Measurements from ENCODE around the gene XPO4. TPM values are rescaled to one million over a fixed set of nuclear protein-coding genes. Genes with fewer than 3 reads are reported as not detected.

Gene XPO4
- total RNA-seq, 4 donors from 2014 or later = 15.0 to 23.2 (median 17.6) TPM

DNA sequence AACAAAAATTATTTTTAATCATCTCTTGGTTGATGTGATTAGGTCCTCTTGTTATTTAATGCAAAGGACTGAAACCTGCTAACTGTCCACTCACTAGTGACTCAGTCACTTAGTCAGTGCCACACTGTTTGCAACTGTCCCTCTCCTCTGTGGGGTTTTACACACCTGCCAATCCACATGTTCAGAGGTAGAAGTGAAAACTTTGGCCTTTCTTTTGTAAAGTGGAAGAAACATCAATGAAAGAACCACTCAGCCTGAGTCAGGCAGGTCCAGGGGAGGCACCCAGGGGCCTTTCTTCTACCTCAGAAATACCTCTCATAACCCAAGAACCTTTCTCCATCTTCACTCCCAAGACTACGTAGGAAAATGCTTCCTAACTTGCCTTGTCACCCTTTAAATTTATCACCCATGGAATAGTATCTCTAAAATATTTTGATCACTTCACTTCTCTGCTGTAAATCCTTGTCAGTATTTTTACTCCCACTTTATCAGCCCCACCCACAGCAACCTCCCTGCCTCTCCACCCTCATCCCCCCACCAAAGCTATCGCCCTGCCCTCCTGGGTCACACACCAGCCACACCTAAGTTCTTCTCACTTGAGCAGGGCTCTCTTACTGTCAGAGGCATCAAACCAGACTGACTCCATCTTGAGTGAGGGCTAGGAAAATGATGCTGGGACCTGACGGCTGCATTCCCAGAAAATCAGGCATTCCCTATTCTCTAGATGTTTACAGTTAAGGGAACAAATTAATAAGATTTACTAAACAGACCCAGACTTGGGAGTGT is 99.2 kb downstream of the XPO4 start:
- Histone ChIP-seq H3K36me3 (peaks cover 32% of the 10 kb centered on the region), H3K9me3 (no peaks in the 10 kb centered on the region), H3K27ac (no peak overlapping the region), H3K4me1 (no peaks in the 10 kb centered on the region), H3K4me3 (no peak overlapping the region), H3K27me3 (no peaks in the 10 kb centered on the region)
- WGBS = 87% methylated on average over 3 of the region's 3 CpGs
- no peak for DNase-seq (ENCODE audit: low spot score in 2 of 2)
- TF ChIP-seq, protein P1, sequence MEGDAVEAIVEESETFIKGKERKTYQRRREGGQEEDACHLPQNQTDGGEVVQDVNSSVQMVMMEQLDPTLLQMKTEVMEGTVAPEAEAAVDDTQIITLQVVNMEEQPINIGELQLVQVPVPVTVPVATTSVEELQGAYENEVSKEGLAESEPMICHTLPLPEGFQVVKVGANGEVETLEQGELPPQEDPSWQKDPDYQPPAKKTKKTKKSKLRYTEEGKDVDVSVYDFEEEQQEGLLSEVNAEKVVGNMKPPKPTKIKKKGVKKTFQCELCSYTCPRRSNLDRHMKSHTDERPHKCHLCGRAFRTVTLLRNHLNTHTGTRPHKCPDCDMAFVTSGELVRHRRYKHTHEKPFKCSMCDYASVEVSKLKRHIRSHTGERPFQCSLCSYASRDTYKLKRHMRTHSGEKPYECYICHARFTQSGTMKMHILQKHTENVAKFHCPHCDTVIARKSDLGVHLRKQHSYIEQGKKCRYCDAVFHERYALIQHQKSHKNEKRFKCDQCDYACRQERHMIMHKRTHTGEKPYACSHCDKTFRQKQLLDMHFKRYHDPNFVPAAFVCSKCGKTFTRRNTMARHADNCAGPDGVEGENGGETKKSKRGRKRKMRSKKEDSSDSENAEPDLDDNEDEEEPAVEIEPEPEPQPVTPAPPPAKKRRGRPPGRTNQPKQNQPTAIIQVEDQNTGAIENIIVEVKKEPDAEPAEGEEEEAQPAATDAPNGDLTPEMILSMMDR (IDR thresholded peaks at IDR 0.05) = no peak
- TF ChIP-seq EP300 (IDR thresholded peaks at IDR 0.05) (no peak), POLR2A (IDR thresholded peaks at IDR 0.05) (no peak), POLR2AphosphoS5 (IDR thresholded peaks at IDR 0.05) (no peak)

DNA sequence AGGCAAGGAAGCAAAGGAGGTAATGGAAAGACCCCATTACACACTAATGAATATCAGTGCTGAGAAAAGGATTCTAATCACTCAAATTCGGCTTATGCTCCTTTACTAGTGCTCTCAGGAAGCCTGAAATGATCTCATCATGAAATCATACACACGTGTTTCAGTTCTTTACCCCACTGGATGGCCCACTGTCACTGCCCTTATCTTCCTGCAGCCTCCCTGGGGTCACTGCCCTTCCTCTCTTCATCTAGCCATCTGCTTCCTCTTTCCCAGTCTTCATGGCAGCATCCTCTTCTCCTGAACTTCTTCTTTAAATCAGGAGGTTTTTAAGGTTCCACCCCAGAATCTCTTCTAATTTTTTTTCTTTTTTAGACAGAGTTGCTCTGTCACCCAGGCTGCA is 100.8 kb downstream of the XPO4 start:
- DNase-seq (ENCODE audit: low spot score in 2 of 2) = no peak
- Histone ChIP-seq H3K4me1 (peaks cover 6% of the 10 kb centered on the region), H3K27me3 (no peaks in the 10 kb centered on the region), H3K36me3 (peaks cover 23% of the 10 kb centered on the region), H3K9me3 (no peaks in the 10 kb centered on the region), H3K4me3 (no peak overlapping the region), H3K27ac (no peak overlapping the region)
- TF ChIP-seq POLR2AphosphoS5 (IDR thresholded peaks at IDR 0.05) (no peak), POLR2A (IDR thresholded peaks at IDR 0.05) (no peak), EP300 (IDR thresholded peaks at IDR 0.05) (no peak)
- TF ChIP-seq, protein P1 (IDR thresholded peaks at IDR 0.05) = no peak
- WGBS = 58% methylated on average over 2 of the region's 2 CpGs

DNA sequence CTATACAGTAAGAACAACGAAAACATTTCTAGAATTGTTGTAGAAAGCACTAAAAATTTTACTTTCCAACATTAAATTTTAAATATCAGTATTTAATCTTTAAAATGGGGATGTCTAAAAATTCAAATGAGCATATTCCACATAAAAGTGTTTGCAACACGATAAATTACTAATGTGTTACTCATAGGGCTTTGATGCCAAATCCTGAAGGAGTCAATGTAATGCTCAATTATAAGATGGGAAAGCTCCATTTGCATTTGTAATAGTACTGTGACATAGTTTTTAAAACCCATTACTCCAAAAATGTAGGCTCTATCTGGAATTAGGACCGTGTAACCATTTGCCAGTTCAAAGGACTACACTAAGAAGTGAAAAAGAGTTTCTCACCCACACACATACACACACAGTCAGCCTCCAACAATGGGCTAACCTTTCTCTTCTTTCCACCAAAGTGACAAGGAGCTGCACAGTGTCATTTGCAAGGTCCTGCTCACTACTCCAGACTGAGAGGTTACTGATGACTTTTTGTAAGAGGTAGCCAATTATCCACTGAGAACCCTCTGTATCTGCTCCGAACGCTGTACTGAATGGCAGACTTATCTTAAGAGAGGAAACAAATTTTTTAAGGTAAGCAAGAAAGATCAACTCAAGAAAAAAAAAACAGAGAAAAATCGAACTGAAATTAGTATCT is 102.7 kb downstream of the XPO4 start:
- no peaks in the 10 kb centered on the region for H3K27me3 ChIP-seq
- DNase-seq (ENCODE audit: low spot score in 2 of 2) = no peak
- peaks cover 6% of the 10 kb centered on the region for H3K4me1 ChIP-seq
- TF ChIP-seq POLR2AphosphoS5 (IDR thresholded peaks at IDR 0.05) (no peak), POLR2A (IDR thresholded peaks at IDR 0.05) (no peak), EP300 (IDR thresholded peaks at IDR 0.05) (no peak)
- TF ChIP-seq, protein P1 (IDR thresholded peaks at IDR 0.05) = no peak
- H3K4me3 ChIP-seq = no peak overlapping the region
- WGBS = 65% methylated on average over 6 of the region's 6 CpGs
- H3K27ac ChIP-seq = no peak overlapping the region
- H3K9me3 ChIP-seq = no peaks in the 10 kb centered on the region
- H3K36me3 ChIP-seq = peaks cover 32% of the 10 kb centered on the region

DNA sequence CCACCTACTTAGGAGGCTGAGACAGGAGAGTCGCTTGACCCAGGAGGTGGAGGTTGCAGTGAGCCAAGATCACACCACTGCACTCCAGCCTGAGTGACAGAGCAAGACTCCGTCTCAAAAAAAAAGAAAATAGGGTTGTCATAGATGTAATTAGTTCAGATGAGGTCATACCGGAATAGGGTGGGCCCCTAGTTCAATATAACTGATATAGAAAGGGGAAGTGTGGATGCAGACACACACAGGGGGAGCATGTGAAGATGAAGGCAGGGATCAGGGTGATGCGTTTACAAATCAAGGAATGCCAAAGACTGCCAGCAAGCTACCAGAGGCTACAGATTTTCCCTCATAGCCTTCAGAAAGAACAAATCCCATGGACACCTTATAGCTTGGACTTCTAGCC is 104.5 kb downstream of the XPO4 start:
- Histone ChIP-seq H3K9me3 (no peaks in the 10 kb centered on the region), H3K27me3 (no peaks in the 10 kb centered on the region), H3K4me1 (peaks cover 6% of the 10 kb centered on the region), H3K36me3 (peaks cover 41% of the 10 kb centered on the region), H3K4me3 (no peak overlapping the region), H3K27ac (peak overlapping the region; percentile 27)
- DNase-seq (ENCODE audit: low spot score in 2 of 2) = no peak
- TF ChIP-seq, protein P1 (IDR thresholded peaks at IDR 0.05) = no peak
- TF ChIP-seq POLR2A (IDR thresholded peaks at IDR 0.05) (no peak), POLR2AphosphoS5 (IDR thresholded peaks at IDR 0.05) (no peak)
- WGBS = 89% methylated on average over 4 of the region's 4 CpGs

DNA sequence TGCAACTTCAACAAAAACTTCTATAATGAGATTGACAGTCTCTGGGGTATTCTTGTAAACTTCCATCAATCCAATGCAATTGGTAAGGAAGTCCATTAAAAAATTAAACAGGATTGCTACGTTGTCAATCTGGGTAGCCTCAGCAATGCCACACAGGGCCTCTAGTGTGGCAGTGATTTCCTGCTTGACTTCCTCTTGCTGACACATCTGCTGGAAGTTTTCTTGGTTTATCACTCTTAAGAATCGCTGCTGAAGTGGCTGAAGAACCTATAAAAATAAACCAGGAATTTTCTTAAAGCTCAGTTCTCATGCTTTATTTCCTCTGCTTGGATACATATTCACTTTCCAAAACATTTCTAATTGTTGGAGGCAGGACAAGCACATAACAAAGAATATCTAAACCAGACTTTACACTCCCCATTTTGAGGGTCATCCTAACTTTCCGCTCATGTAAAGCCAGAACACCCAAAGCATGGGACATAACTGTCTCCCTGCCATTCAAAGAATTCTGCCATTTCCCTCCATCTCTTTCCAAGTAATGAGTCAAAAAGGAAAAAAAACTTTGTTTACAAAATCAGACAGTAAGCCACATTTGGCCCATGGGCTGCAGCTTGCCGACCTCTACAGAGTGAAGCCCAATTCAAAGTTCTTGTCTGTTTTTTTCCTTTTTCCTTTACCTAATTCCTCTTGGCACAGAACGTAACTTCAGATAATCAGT is 105.6 kb downstream of the XPO4 start:
- Histone ChIP-seq H3K27me3 (no peaks in the 10 kb centered on the region), H3K4me3 (no peak overlapping the region), H3K4me1 (peaks cover 6% of the 10 kb centered on the region), H3K27ac (peak overlapping the region; percentile 27), H3K9me3 (no peaks in the 10 kb centered on the region), H3K36me3 (peaks cover 40% of the 10 kb centered on the region)
- DNase-seq (ENCODE audit: low spot score in 2 of 2) = no peak
- TF ChIP-seq, protein P1 (IDR thresholded peaks at IDR 0.05) = no peak
- TF ChIP-seq EP300 (IDR thresholded peaks at IDR 0.05) (no peak), POLR2AphosphoS5 (IDR thresholded peaks at IDR 0.05) (no peak), POLR2A (IDR thresholded peaks at IDR 0.05) (no peak)
- 52% methylated on average over 5 of the region's 5 CpGs for WGBS

Measured in suprapubic skin (tissue), 4 donors.